Nucleus accumbens (tissue), 56 donors: Measurements from ENCODE around the gene ZMYND8.
A peak's percentile ranks its signal among the peaks of the same experiment; 100 is the strongest.
"Not testable (repeated sequence)": the region's sequence is repeated elsewhere in the genome, so short reads cannot be mapped to it uniquely, and the experiment has no call there.

Source experiments
- DNase-seq, 56 donors: peaks; one replicate each; lab custom pipeline; 2025; lab: John Stamatoyannopoulos, UW

Gene ZMYND8

GRCh38 chr20:47373206-47373733 lies 16.8 kb upstream of the ZMYND8 start:
- no peak for DNase-seq

GRCh38 chr20:47370850-47371782 lies 14.6 kb upstream of the ZMYND8 start:
- no peak for DNase-seq

DNA sequence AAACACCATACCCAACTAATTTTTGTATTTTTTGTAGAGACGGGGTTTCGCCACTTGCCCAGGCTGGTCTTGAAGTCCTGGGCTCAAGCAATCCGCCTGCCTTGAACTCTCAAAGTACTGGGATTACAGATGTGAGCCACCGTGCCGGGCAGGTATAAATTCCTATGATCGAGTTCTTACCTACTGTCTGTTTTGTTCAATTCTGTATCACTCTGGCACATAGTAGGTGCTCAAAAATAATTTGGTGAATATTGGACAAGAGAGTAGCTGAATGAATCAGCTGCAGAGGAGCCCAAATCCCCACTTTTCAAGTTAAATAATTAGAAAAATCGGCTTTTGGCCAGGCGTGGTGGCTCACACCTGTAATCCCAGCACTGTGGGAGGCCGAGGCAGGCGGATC lies 13.7 kb upstream of the ZMYND8 start:
- DNase-seq: no peak

GRCh38 chr20:47368301-47368700 lies 11.8 kb upstream of the ZMYND8 start:
- DNase-seq: peak in 3 of 56 donors; percentile 4 to 33 (median 10)

- DNase-seq: not testable (repeated sequence)
Observed at GRCh38 chr20:47366301-47366700, 9.8 kb upstream of the ZMYND8 start.

GRCh38 chr20:47365023-47365764 lies 8.7 kb upstream of the ZMYND8 start:
- DNase-seq: no peak

DNA sequence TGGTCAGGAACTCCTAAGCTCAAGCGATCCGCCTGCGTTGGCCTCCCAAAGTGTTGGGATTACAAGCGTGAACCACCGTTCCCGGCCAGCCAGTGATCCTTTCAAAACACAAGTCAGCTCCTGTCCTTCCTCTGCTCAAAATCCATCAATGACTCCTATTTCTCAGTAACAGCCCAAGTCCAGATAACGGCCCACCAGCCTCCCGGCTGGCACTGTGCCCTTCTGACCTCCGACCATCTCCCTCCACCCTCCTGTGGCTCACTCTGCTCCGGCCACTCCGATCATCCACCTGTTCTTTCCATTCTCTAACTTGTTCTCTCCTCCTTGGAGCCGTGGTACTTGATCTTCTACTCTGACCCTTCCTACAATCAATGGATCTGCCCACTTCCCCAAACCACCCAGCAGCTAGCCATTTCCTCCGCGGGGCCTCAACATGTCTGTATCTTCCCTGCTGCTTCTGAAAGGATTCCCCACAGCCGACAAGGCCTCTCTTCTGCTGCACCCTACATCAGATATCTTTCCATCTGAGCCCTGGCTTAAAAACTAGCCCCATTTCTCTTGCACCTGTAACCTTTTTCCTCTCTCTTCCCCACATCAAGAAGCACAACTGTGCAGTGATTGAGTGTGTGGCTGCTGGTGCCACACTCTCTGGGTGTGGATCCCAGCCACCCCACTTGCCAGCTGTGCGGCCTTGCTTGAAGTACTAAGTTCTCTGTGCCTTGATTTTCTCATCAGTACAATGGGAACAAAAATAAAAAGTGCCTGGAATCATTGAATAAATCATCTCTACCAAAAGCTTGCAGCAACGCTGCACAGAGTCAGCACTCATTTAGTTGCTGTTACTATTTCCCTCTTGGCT lies 6.1 kb upstream of the ZMYND8 start:
- DNase-seq: no peak

DNA sequence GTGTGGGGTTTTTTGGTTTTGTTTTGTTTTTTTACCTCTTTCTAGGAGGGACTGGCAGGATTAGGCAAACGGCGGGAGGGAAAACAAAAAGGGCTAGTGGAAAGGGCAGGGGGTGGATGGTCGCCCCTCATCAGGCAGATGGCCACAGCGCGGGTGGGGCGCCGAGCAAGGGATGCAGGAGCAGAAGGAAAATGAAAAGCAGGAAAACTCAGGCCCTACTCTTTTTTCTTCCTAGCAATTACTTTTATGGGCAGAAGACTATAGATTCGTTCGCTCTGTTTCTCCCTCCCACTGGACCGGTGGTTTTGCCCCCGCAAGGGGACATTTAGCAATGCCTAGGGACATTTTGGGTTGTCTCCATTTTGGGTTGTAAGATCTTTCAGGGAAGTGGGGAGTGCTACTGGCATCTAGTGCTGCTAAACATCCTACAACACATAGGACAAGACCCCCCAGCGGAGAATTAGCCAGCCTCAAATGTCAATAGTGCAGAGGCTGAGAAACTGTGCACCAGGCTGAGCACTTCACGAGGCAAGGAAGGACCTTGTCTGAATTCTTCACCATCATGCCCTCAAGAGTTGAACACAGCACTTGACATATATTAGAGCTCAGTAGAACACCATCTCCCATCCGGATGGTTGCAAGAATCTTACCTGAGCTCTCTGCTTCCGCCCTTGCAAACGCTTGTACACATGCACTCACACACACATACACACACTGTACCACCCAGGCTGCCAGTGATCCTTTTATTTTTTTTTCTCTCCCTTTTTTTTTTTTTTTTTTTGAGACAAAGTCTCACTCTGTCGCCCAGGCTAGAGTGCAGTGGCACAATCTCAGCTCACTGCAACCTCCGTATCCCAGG lies 4.8 kb upstream of the ZMYND8 start:
- peak in 5 of 56 donors; percentile 33 to 54 (median 44) for DNase-seq

DNA sequence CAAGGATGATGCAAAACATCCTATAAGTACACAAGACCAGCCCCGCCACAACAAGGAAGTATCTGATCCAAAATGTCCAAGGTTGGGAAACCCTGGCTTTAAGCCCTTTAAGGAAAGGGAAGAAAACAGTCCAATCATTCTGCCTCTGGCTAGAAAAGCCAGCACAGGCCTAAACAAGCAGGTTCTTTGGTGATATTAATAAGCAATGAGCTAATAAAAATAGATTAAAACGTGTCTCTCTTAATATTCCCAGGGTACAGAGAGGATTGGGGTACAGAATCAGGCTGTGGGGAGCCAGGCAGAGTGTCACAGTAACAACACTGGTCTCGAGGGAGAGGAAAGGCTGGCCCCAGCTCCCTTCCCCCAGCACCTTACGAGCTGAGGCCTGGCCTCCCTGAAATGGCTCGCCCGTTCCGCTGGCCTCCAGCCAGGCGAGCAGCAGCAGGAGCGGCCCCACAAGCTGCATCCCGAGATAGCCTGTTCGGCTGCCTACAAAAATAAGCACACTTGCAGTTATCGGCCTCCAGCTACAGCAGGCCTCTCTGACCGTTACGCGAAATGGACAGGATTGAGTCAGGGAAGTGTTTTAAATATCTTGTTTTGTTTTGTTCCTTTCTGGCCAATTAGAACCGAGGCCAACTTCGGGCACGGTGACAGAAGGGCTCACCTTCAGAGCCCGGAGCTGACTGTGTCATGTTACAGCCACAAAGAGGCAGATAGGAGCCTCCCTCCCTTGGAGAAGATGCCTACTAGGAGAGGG lies 4.0 kb upstream of the ZMYND8 start:
- peak in 47 of 56 donors; percentile 13 to 76 (median 45) for DNase-seq

DNA sequence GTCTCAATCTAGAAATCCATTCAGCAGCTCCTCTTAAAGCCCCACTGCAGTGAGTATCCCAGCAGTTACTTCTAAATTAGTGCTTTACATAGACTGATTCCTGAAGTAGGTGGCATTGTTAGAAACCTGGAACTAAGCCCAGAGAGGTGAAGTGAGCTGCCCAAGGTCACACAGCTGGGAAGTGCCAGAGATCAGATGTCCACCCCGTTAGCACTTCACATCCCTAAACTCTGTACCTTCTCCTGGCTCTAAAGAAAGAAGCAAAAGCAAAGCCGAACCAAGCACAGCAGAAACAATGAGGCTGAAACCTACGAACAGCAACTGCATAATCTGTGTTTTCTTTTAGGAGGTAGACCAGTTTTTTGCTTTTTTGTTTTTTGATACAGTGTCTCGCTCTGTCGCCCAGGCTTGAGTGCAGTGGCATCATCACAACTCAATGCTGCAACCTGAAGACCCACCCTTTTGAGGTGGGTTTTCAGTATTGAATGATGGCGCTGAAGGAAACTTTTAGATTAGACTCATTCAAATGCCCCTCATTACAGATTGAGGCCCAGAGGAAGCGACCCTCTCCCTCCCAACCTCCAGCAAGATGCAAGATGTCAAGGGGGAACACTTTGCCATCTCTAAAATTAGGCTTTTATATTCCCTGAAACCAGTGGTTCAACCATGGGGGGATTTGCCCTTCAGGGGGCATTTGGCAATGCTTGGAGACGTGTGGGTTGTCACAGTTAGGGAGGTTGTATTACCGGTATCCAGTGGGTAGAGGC lies 3.2 kb upstream of the ZMYND8 start:
- peak in 1 of 56 donors; percentile 35 for DNase-seq

DNA sequence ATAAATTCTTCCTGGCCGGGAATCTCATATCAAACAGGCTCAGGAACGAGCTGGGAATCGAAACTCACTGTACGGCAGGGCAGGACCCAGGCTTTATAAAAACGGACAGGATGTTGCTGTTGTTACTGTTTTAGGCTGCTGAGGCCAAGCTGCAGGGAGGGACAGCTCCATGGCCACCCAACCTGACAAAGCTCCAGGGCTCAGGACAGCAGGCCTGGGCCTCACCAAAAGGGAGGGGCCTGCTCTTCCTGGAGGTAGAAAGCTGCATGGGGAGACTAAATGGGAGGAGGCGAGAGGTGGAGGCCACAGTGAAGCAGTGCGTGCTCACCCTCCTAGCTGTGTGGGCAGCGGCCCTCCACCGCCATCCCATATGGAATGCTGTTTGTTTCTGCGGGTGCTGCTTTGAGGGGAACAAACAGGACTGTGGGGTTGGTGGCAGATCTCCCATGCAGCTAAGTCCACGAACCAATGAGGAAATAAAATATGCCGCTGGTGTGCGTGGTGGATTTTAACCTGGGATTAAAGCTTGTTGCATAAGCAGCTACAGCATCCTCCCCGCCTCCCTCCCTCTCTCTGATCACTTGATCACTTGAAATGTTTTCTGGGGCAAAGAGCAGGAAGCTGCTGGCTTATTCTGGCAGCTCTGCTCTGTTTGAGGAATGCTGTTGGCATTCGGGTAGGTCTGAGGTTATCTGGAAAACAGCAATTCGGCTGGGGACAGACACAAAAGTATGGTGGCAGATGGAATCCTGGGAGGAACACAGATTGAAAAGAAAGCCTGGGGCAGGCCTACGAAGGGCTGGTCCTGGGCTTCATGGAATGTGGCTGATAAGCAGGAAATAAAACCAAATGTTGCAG lies 2.4 kb upstream of the ZMYND8 start:
- peak; percentile 26 to 92 (median 74) for DNase-seq

- DNase-seq: peak in 1 of 56 donors; percentile 80
Observed at GRCh38 chr20:47358039-47358671, 1.7 kb upstream of the ZMYND8 start.

DNA sequence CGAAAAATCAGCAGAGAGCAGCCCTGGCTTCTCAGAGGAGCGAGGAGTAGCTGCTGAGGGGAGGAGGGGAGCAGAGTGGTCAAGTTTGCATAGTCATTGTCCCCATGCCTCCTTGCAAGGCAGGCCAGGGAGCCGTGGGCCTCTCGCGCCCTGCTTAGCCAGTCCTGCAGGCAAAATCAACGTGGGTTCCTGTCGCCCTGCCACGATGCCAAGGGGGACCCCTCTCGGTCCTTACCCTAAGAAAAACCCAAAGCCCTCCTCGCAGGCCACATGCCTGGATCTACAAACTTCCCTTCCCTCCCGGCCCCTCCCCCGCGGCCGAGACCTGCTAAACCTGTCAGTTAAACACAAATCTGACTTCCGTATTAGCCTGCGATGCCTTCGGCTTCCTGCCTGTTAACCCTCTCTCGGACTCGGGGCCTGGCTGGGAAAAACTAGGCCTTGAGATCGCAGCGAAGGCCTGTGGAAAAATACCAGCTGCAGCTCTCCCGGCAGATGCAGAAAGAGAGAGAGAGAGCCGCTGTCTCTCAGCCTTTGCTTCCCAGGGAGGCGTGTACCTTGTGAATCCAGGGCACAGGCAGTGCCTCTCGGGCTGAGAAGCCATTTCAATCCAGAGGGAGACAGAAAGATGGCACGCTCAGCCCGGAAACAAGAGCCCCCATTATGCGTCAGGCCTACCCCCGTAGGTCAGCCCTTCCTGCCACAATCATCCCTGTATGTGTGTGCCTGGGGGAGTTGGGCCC lies 968 bp upstream of the ZMYND8 start:
- DNase-seq: peak in 55 of 56 donors; percentile 40 to 91 (median 79)

GRCh38 chr20:47356220-47356525 lies 326 bp downstream of the ZMYND8 start:
- no peak for DNase-seq

DNA sequence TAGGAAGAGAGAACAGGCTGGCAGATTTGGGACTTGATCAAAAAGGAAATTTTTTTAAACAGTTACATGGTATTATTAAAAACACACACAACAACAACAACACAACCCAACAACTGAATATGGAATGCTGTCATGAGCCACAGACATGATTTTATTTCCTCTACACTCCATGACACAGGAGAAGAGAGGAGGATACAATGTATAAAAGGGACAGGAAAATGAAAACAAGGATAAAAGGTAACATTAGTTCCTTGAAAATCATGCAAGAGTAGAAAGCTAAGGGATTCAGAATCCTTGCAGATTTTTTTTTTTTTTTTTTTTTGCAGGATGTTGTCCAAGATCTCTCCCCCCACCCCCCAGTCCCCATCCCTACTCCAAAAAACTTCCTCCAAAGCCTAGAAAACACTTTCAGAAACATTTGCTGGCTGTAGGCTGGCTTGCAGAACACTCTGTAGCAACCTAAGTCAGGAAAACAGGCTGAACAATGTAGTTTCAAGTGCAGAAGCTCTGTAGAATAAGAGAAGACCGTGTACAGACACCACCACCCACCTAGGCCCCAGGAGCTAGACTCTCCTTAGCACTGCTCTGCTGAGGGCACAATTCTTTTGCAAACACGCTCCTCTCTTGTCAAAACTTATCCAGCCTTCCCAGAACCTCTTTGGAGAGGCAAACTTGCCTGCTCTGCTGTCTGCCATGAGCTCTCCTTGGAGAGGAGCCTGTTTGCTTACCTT lies 845 bp downstream of the ZMYND8 start:
- DNase-seq: peak in 31 of 56 donors; percentile 15 to 59 (median 33)
